Vagina (tissue), 2 donors: Measurements from ENCODE around the gene CRY2. TPM values are rescaled to one million over a fixed set of nuclear protein-coding genes. Genes with fewer than 3 reads are reported as not detected.

Source experiments
- DNase-seq, 2 donors: peaks; one replicate each; pipeline ENCODE4 v3.0.0-alpha.2; 2017; ENCODE audit errors: extremely low spot score in 2 of 2
- H3K27ac ChIP-seq: fragments of 200-600 bp; sonication (generic); one replicate; pipeline ENCODE4 v1.5.1; 2019
- H3K27me3 ChIP-seq: fragments of 200-600 bp; sonication (generic); one replicate; pipeline ENCODE4 v1.5.1; 2019
- H3K36me3 ChIP-seq, 2 donors: fragments of 200-600 bp; sonication (generic); one replicate each; pipeline ENCODE4 v1.5.1; 2017 to 2019
- H3K4me1 ChIP-seq: fragments of 200-600 bp; sonication (generic); one replicate; pipeline ENCODE4 v1.5.1; 2019
- H3K4me3 ChIP-seq, 2 donors: fragments of 200-600 bp; sonication (generic); 1 replicate in 1 of 2; 2 replicates in 1 of 2; pipeline ENCODE4 v1.5.1; 2016 to 2019
- H3K9me3 ChIP-seq: fragments of 200-600 bp; sonication (generic); one replicate; pipeline ENCODE4 v1.5.1; 2019
- POLR2A ChIP-seq, 2 donors: fragments of 450-650 bp; IDR thresholded peaks; one replicate each; pipeline ENCODE4 v1.6.1; 2017; ENCODE audit warnings: antibody characterized with exemption in 2 of 2, mild to moderate bottlenecking in 2 of 2, moderate library complexity in 2 of 2
- POLR2AphosphoS5 ChIP-seq, 2 donors: sonication (generic); formaldehyde crosslinking; IDR thresholded peaks; one replicate each; pipeline ENCODE4 v1.9.0; 2017; ENCODE audit warnings: antibody characterized with exemption in 2 of 2, mild to moderate bottlenecking in 2 of 2, low read depth in 1 of 2; ENCODE audit not compliant: insufficient read depth in 1 of 2
- intact Hi-C: fragments of 100-400 bp; cut with DNase I; formaldehyde crosslinking; loops from one replicate; pipeline ENCODE4 v1.15.1; 2023
- total RNA-seq: library from RNA; depleted of rRNA; stranded (reverse); fragments of >200 nt; gene quantifications from one replicate; pipeline ENCODE4 v1.2.3, GENCODE V29; 2016
- TF ChIP-seq, protein P1 (sequence below), 3 experiments: fragments of 450-650 bp in 2 of 3; fragments of 200-600 bp in 1 of 3; sonication (generic) in 1 of 3; IDR thresholded peaks; one replicate each; pipeline ENCODE4 v1.5.1; 2017 to 2019; ENCODE audit warnings: antibody characterized with exemption in 3 of 3, mild to moderate bottlenecking in 2 of 3, moderate library complexity in 2 of 3

The CRY2 gene
- total RNA-seq, 1 donor from 2014 or later: 54.3 TPM

DNA sequence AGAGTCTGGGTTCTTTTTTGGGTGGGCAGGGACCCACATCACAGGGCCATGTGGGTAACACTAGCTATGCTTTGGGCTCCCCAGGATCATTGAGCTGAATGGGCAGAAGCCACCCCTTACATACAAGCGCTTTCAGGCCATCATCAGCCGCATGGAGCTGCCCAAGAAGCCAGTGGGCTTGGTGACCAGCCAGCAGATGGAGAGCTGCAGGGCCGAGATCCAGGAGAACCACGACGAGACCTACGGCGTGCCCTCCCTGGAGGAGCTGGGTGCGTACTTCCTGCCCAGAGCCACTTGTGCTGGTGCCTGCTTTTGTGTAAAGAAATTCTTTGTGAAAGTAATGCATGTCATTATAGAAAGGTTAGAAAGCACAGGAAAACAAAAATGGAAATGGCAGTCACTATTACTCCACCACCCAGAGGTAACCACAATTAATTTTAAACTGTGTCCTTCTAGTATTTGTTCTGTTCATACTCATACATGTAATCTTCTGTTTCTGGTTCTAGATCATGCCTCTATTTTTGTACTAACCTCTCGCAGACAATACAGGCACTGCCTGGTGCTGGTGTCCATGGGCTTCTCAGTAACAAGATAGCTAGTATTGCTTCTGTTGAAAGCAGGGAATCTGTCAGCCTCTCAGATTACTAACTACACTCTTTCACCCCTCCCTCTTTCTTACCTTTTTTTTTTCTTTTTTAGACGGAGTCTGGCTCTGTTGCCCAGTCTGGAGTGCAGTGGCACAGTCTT lies 13.7 kb downstream of the CRY2 start:
- peak overlapping the region; percentile 87 for H3K27ac ChIP-seq
- intact Hi-C loops: no loop called here
- H3K36me3 ChIP-seq: peaks cover 0 to 71% of the 10 kb centered on the region in 2 donors
- peaks cover 47% of the 10 kb centered on the region for H3K4me1 ChIP-seq
- no peaks in the 10 kb centered on the region for H3K27me3 ChIP-seq
- H3K9me3 ChIP-seq: no peaks in the 10 kb centered on the region
- TF ChIP-seq POLR2A (IDR thresholded peaks at IDR 0.05) (no peak), POLR2AphosphoS5 (IDR thresholded peaks at IDR 0.05; ENCODE audit: insufficient read depth in 1 of 2, low read depth in 1 of 2) (no peak)
- TF ChIP-seq, protein P1, sequence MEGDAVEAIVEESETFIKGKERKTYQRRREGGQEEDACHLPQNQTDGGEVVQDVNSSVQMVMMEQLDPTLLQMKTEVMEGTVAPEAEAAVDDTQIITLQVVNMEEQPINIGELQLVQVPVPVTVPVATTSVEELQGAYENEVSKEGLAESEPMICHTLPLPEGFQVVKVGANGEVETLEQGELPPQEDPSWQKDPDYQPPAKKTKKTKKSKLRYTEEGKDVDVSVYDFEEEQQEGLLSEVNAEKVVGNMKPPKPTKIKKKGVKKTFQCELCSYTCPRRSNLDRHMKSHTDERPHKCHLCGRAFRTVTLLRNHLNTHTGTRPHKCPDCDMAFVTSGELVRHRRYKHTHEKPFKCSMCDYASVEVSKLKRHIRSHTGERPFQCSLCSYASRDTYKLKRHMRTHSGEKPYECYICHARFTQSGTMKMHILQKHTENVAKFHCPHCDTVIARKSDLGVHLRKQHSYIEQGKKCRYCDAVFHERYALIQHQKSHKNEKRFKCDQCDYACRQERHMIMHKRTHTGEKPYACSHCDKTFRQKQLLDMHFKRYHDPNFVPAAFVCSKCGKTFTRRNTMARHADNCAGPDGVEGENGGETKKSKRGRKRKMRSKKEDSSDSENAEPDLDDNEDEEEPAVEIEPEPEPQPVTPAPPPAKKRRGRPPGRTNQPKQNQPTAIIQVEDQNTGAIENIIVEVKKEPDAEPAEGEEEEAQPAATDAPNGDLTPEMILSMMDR (IDR thresholded peaks at IDR 0.05): no peak
- DNase-seq: no peak
- H3K4me3 ChIP-seq: no peak overlapping the region

DNA sequence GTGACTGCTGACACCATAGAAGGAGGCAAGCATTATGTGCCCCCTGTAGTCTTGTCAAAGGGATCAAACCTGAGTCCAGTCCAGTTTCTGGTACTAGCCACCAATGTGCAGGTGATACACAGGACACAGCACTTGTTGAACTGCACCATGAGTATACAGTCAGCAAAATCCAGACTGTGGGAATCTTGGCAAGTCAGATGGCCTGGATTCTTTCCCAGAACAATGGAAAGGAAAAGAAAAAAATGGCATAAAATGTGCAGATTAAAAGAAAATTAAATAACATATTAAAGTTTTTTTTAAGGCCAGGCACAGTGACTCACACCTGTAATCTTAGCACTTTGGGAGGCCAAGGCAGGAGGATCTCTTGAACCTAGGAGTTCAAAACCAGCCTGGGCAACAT lies 16.8 kb downstream of the CRY2 start:
- no peak for DNase-seq
- H3K27me3 ChIP-seq: no peaks in the 10 kb centered on the region
- TF ChIP-seq POLR2A (IDR thresholded peaks at IDR 0.05) (no peak), POLR2AphosphoS5 (IDR thresholded peaks at IDR 0.05; ENCODE audit: insufficient read depth in 1 of 2, low read depth in 1 of 2) (no peak)
- TF ChIP-seq, protein P1 (IDR thresholded peaks at IDR 0.05): no peak
- intact Hi-C loops: no loop called here
- H3K9me3 ChIP-seq: no peaks in the 10 kb centered on the region
- no peak overlapping the region for H3K27ac ChIP-seq
- no peak overlapping the region for H3K4me3 ChIP-seq
- peaks cover 17% of the 10 kb centered on the region for H3K4me1 ChIP-seq
- peaks cover 0 to 83% of the 10 kb centered on the region in 2 donors for H3K36me3 ChIP-seq

DNA sequence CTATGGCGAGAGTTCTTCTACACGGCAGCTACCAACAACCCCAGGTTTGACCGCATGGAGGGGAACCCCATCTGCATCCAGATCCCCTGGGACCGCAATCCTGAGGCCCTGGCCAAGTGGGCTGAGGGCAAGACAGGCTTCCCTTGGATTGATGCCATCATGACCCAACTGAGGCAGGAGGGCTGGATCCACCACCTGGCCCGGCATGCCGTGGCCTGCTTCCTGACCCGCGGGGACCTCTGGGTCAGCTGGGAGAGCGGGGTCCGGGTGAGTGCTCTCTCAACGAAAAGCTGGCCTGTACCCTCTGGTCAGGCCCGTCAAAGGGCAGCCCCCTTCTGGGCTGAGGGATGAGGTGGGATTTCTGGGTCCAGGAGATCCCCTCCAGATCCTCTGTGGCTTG lies 22.3 kb downstream of the CRY2 start:
- Histone ChIP-seq H3K4me3 (no peak overlapping the region), H3K36me3 (peaks cover 0 to 87% of the 10 kb centered on the region in 2 donors), H3K27me3 (no peaks in the 10 kb centered on the region), H3K4me1 (no peaks in the 10 kb centered on the region), H3K9me3 (no peaks in the 10 kb centered on the region), H3K27ac (no peak overlapping the region)
- TF ChIP-seq, protein P1 (IDR thresholded peaks at IDR 0.05): no peak
- no peak for TF ChIP-seq POLR2AphosphoS5 (IDR thresholded peaks at IDR 0.05; ENCODE audit: insufficient read depth in 1 of 2, low read depth in 1 of 2)
- TF ChIP-seq POLR2A (IDR thresholded peaks at IDR 0.05): no peak
- DNase-seq: no peak
- intact Hi-C loops: no loop called here

DNA sequence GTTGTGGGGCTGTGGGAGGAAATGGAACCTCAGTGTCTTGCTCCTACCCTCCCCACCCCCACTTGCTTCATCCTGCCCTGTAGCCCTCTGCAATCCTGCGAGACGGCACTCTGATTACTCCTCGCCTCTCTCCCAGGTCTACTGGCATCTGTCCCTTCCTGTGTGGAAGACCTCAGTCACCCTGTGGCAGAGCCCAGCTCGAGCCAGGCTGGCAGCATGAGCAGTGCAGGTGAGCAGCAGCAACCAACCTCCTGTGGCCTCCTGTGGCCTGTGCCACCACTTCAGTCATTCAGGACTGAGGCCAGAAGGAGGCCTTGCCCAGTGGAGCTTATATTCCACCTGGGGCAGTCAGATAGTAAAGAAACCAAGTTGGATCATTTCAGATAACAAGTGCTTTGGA lies 23.4 kb downstream of the CRY2 start:
- no peak overlapping the region for H3K4me3 ChIP-seq
- DNase-seq: no peak
- H3K36me3 ChIP-seq: peaks cover 0 to 87% of the 10 kb centered on the region in 2 donors
- no peaks in the 10 kb centered on the region for H3K9me3 ChIP-seq
- no peaks in the 10 kb centered on the region for H3K27me3 ChIP-seq
- intact Hi-C loops: no loop called here
- TF ChIP-seq POLR2A (IDR thresholded peaks at IDR 0.05) (no peak), POLR2AphosphoS5 (IDR thresholded peaks at IDR 0.05; ENCODE audit: insufficient read depth in 1 of 2, low read depth in 1 of 2) (no peak)
- TF ChIP-seq, protein P1 (IDR thresholded peaks at IDR 0.05): no peak
- H3K4me1 ChIP-seq: no peaks in the 10 kb centered on the region
- H3K27ac ChIP-seq: no peak overlapping the region

DNA sequence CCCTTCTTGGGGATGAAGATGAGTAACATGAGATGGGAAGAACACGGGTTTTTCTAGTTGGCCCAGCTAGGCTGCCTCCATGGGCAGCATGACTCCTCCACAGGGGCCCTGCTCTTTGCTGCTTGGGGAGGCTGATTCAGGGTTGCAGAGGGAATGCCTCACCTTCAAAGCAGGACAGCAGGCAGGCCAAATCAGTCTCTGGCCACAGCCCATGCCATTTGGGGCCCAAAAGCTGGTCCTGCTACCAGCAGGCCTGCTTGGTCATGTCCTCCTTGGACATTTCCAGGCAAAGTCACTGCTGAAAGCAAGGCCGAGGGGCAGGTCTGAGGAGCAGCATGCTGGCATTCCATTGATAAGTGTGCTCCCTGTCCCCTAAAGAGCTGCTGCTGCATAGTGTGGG lies 24.4 kb downstream of the CRY2 start:
- intact Hi-C loops: no loop called here
- H3K27ac ChIP-seq: no peak overlapping the region
- H3K4me3 ChIP-seq: no peak overlapping the region
- H3K27me3 ChIP-seq: no peaks in the 10 kb centered on the region
- peaks cover 0 to 80% of the 10 kb centered on the region in 2 donors for H3K36me3 ChIP-seq
- no peaks in the 10 kb centered on the region for H3K4me1 ChIP-seq
- TF ChIP-seq POLR2AphosphoS5 (IDR thresholded peaks at IDR 0.05; ENCODE audit: insufficient read depth in 1 of 2, low read depth in 1 of 2): no peak
- no peak for TF ChIP-seq POLR2A (IDR thresholded peaks at IDR 0.05)
- TF ChIP-seq, protein P1 (IDR thresholded peaks at IDR 0.05): no peak
- no peak for DNase-seq
- no peaks in the 10 kb centered on the region for H3K9me3 ChIP-seq
